OCI-LY1 (cell line): ENCODE data around the gene ZNF831.

Experiments used
- H2AFZ ChIP-seq: fragments of 200-600 bp; sonication (generic), shearing (Covaris generic); 2 replicates; pipeline ENCODE4 v1.6.0; 2014; ENCODE audit warnings: antibody characterized with exemption, mild to moderate bottlenecking, low read length
- H3F3A ChIP-seq: fragments of 200-600 bp; sonication (generic), shearing (Covaris generic); 2 replicates; pipeline ENCODE4 v1.6.0; 2014; ENCODE audit warnings: mild to moderate bottlenecking, antibody characterized with exemption, low read length, moderate library complexity; ENCODE audit not compliant: insufficient read depth
- H3K27ac ChIP-seq: fragments of 200-600 bp; sonication (generic); 2 replicates; pipeline ENCODE4 v1.5.1; 2014; ENCODE audit warnings: low read length, mixed run types, mild to moderate bottlenecking, low read depth; ENCODE audit not compliant: poor library complexity, severe bottlenecking
- H3K27me3 ChIP-seq: fragments of 200-600 bp; sonication (generic); 2 replicates; pipeline ENCODE4 v1.6.0; 2014; ENCODE audit warnings: antibody characterized with exemption, mild to moderate bottlenecking, low read length, moderate library complexity; ENCODE audit not compliant: insufficient read depth
- H3K36me3 ChIP-seq: fragments of 200-600 bp; sonication (generic); 2 replicates; pipeline ENCODE4 v1.6.1; 2014; ENCODE audit warnings: mild to moderate bottlenecking, antibody characterized with exemption, low read length, moderate library complexity, mixed read lengths; ENCODE audit not compliant: insufficient read depth
- H3K4me1 ChIP-seq: fragments of 200-600 bp; sonication (generic); 2 replicates; pipeline ENCODE4 v1.5.1; 2014; ENCODE audit warnings: mild to moderate bottlenecking, low read length, moderate library complexity; ENCODE audit not compliant: insufficient read depth, severe bottlenecking
- H3K4me2 ChIP-seq: fragments of 200-600 bp; sonication (generic), shearing (Covaris generic); 2 replicates; pipeline ENCODE4 v1.6.1; 2014; ENCODE audit warnings: low read length
- H3K4me3 ChIP-seq: fragments of 200-600 bp; sonication (generic); 2 replicates; pipeline ENCODE4 v1.5.1; 2014; ENCODE audit warnings: low read length, low read depth, mild to moderate bottlenecking, mixed read lengths; ENCODE audit not compliant: poor library complexity, severe bottlenecking
- H3K79me2 ChIP-seq: fragments of 200-600 bp; shearing (Covaris generic); 2 replicates; pipeline ENCODE4 v1.6.1; 2016; ENCODE audit warnings: mixed run types, low read length, mixed read lengths; ENCODE audit not compliant: insufficient read depth
- H3K9ac ChIP-seq: fragments of 200-600 bp; sonication (generic), shearing (Covaris generic); 2 replicates; pipeline ENCODE4 v1.6.1; 2014; ENCODE audit warnings: mild to moderate bottlenecking, low read length, mixed read lengths
- H3K9me2 ChIP-seq: fragments of 200-600 bp; sonication (generic), shearing (Covaris generic); 2 replicates; pipeline ENCODE4 v1.6.1; 2014; ENCODE audit warnings: low read depth, mild to moderate bottlenecking, low read length, mixed read lengths
- H3K9me3 ChIP-seq: fragments of 200-600 bp; shearing (Covaris generic); 2 replicates; pipeline ENCODE4 v1.6.1; 2014; ENCODE audit warnings: low read length, mixed read lengths
- H4K20me1 ChIP-seq: fragments of 200-600 bp; sonication (generic), shearing (Covaris generic); 2 replicates; pipeline ENCODE4 v1.6.0; 2016; ENCODE audit warnings: mild to moderate bottlenecking, low read length; ENCODE audit not compliant: insufficient read depth
- CTCF ChIP-seq: fragments of 200-600 bp; sonication (generic), shearing (Covaris generic); IDR thresholded peaks from 2 replicates; pipeline ENCODE4 v1.5.1; 2017; ENCODE audit warnings: mild to moderate bottlenecking, antibody characterized with exemption, low read length, moderate library complexity, mixed read lengths
- EZH2 ChIP-seq: fragments of 200-600 bp; sonication (generic), shearing (Covaris generic); IDR thresholded peaks from 2 replicates; pipeline ENCODE4 v1.8.0; 2017; ENCODE audit warnings: borderline replicate concordance, mixed run types, mild to moderate bottlenecking, antibody characterized with exemption, low read length, moderate library complexity, mixed read lengths

ZNF831 gene

GRCh38 chr20:59178983-59179595 is 15.5 kb downstream of the ZNF831 start:
- Histone ChIP-seq H3K9ac (no peak overlapping the region), H3F3A (no peaks in the 10 kb centered on the region), H4K20me1 (no peaks in the 10 kb centered on the region), H3K4me2 (no peak overlapping the region), H3K9me2 (no peaks in the 10 kb centered on the region), H3K4me3 (no peak overlapping the region), H3K9me3 (no peaks in the 10 kb centered on the region), H3K4me1 (no peaks in the 10 kb centered on the region), H3K27ac (no peak overlapping the region), H3K36me3 (no peaks in the 10 kb centered on the region), H3K27me3 (no peaks in the 10 kb centered on the region), H3K79me2 (no peaks in the 10 kb centered on the region), H2AFZ (no peak overlapping the region)
- TF ChIP-seq EZH2 (no peak), CTCF (no peak)

GRCh38 chr20:59179988-59180387 is 16.4 kb downstream of the ZNF831 start:
- H3K9me2 ChIP-seq = no peaks in the 10 kb centered on the region
- no peaks in the 10 kb centered on the region for H3K27me3 ChIP-seq
- no peak overlapping the region for H2AFZ ChIP-seq
- no peaks in the 10 kb centered on the region for H4K20me1 ChIP-seq
- no peak overlapping the region for H3K4me3 ChIP-seq
- no peak for TF ChIP-seq EZH2
- no peak for TF ChIP-seq CTCF
- no peaks in the 10 kb centered on the region for H3K9me3 ChIP-seq
- H3K36me3 ChIP-seq = no peaks in the 10 kb centered on the region
- no peak overlapping the region for H3K9ac ChIP-seq
- H3K27ac ChIP-seq = no peak overlapping the region
- no peaks in the 10 kb centered on the region for H3K79me2 ChIP-seq
- H3K4me1 ChIP-seq = no peaks in the 10 kb centered on the region
- no peaks in the 10 kb centered on the region for H3F3A ChIP-seq
- H3K4me2 ChIP-seq = no peak overlapping the region

GRCh38 chr20:59181936-59182335 is 18.3 kb downstream of the ZNF831 start:
- Histone ChIP-seq H4K20me1 (no peaks in the 10 kb centered on the region), H3K9me2 (no peaks in the 10 kb centered on the region), H3F3A (no peaks in the 10 kb centered on the region), H3K9ac (no peak overlapping the region), H3K4me3 (no peak overlapping the region), H3K27me3 (no peaks in the 10 kb centered on the region), H3K27ac (no peak overlapping the region), H2AFZ (no peak overlapping the region), H3K36me3 (no peaks in the 10 kb centered on the region), H3K79me2 (no peaks in the 10 kb centered on the region), H3K4me1 (no peaks in the 10 kb centered on the region), H3K9me3 (no peaks in the 10 kb centered on the region), H3K4me2 (no peak overlapping the region)
- TF ChIP-seq CTCF (no peak), EZH2 (no peak)
